GM06990 (cell line): ENCODE results near the gene SLAMF7.

Experiments used
- DNase-seq: peaks from one replicate; pipeline ENCODE4 v3.0.0-alpha.2; 2011; ENCODE audit not compliant: insufficient read length; ENCODE audit errors: extremely low read depth
- H3K27me3 ChIP-seq: replicated peaks from 2 replicates; pipeline ENCODE4 v1.6.0; 2011; ENCODE audit warnings: low read length; ENCODE audit not compliant: control insufficient read depth, insufficient read depth
- H3K36me3 ChIP-seq: 2 replicates; pipeline ENCODE4 v1.5.1; 2011; ENCODE audit warnings: low read length; ENCODE audit not compliant: control insufficient read depth, insufficient read depth
- H3K4me3 ChIP-seq: replicated peaks from 2 replicates; pipeline ENCODE4 v1.5.1; 2011; ENCODE audit warnings: low read depth, mild to moderate bottlenecking, control low read depth, low read length
- CTCF ChIP-seq: IDR thresholded peaks from 2 replicates; pipeline ENCODE4 v1.5.1; 2011; ENCODE audit warnings: low read length, control low read depth, mild to moderate bottlenecking, inconsistent platforms; ENCODE audit not compliant: insufficient read depth, poor library complexity, severe bottlenecking

SLAMF7 gene

GRCh38 chr1:160755461-160755860 is 16.4 kb downstream of the SLAMF7 start:
- no peak overlapping the region for H3K4me3 ChIP-seq
- peaks cover 17% of the 10 kb centered on the region for H3K36me3 ChIP-seq
- DNase-seq, result no peak
- H3K27me3 ChIP-seq, result no peaks in the 10 kb centered on the region
- no peak for TF ChIP-seq CTCF

DNA sequence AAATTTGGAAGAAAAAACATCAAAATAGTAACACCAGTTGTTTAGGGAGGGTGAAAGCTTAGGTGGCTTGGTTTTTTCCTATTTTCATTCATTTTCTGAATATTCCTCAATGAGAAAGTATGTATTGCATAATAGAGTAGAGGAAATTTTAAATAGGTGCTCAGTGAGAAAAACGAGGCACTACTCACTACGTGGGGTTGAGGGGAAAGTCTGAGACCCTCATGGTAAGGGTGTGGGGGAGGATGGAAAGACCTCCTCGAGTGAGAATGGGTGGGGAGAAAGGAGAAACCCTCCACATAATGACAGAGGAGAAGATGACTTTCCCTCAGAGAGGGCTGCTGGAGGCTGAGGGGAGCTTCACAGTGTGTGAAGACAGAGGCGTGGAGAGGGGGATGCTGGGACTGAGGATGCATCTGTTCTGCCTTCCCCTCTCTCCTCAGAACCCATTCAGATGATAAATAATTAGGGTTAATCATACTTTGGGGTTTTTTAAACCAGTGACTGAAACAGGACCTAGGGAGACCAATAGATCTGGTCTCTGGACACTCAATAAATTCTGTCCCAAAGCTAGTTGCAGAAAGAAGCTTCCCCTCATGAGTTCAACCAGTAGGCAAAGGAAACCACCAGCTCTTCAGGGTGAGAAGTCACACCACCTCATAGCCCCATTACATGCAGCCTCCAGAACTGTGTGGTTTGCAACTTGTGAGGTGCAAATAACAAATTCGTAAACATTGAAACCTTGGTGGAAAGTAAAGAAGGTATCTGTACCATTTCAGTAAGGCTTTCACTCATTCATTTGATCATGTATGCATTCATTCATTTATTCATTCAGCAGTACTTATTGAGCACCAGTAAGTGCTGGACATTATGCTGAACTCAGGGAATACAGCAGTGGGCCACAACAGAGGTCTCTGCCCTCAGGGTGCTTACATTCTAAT is 17.1 kb downstream of the SLAMF7 start:
- H3K4me3 ChIP-seq, result no peak overlapping the region
- H3K27me3 ChIP-seq, result no peaks in the 10 kb centered on the region
- H3K36me3 ChIP-seq, result peaks cover 12% of the 10 kb centered on the region
- TF ChIP-seq CTCF, result no peak
- no peak for DNase-seq

GRCh38 chr1:160756849-160757201 is 17.8 kb downstream of the SLAMF7 start:
- Histone ChIP-seq H3K4me3 (no peak overlapping the region), H3K27me3 (no peaks in the 10 kb centered on the region), H3K36me3 (peaks cover 9% of the 10 kb centered on the region)
- no peak for TF ChIP-seq CTCF
- no peak for DNase-seq

DNA sequence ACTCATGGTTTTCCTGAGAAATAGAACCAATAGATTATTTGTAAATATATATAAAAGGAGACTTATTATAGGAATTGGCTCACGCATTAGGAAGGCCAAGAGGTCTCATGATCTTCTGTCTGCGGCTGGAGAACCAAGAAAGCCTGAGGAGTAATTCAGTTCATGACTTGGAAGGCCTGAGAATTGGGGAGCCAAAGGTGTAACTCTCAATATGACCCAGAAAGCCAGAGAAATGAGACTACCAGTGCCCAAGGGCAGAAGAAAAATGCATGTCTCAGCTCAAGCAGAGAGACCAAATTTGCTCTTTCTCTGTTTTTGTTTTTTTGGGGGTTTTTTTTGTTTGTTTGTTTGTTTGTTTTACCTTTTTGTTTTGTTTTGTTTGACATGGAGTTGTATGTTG is 19.5 kb downstream of the SLAMF7 start:
- no peaks in the 10 kb centered on the region for H3K27me3 ChIP-seq
- peaks cover 4% of the 10 kb centered on the region for H3K36me3 ChIP-seq
- no peak for TF ChIP-seq CTCF
- no peak for DNase-seq
- H3K4me3 ChIP-seq, result no peak overlapping the region

- H3K36me3 ChIP-seq, result no peaks in the 10 kb centered on the region
- H3K4me3 ChIP-seq, result no peak overlapping the region
- DNase-seq, result no peak
- no peak for TF ChIP-seq CTCF
- no peaks in the 10 kb centered on the region for H3K27me3 ChIP-seq
Observed at GRCh38 chr1:160759740-160760139, 20.7 kb downstream of the SLAMF7 start.

DNA sequence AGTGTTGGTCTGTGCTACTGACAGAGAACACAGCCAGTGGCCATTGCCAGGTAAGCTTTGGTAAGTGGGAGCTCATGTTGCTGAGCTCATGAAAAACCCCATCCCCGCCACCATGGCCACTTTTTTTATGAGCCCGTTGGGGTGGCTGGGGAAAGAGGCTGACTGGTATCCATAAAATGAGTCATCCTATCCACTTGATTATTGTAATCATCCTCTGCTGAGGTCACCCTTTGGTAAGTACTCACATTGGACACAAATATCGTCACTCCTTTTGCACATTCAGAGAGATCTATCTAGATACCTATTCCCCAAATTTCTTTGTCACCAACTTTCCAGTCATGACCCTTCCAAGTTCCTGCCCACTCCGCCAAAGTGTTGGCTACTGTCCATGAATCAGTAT is 22.0 kb downstream of the SLAMF7 start:
- no peak for TF ChIP-seq CTCF
- Histone ChIP-seq H3K27me3 (no peaks in the 10 kb centered on the region), H3K4me3 (no peak overlapping the region), H3K36me3 (no peaks in the 10 kb centered on the region)
- DNase-seq, result no peak
